NOMO-1 treated with dmso at 0.1 percent for 144 hours (cell line): ENCODE results near the gene PAFAH1B1.
A peak's percentile ranks its signal among the peaks of the same experiment; 100 is the strongest.
"Not testable (repeated sequence)": the region's sequence is repeated elsewhere in the genome, so short reads cannot be mapped to it uniquely, and the experiment has no call there.

Experiments used
- DNase-seq: peaks from one replicate; lab custom pipeline; 2025; ENCODE audit not compliant: unreplicated experiment; lab: John Stamatoyannopoulos, UW

PAFAH1B1 gene

GRCh38 chr17:2593821-2594721 is 617 bp downstream of the PAFAH1B1 start:
- peak; percentile 37 for DNase-seq

GRCh38 chr17:2594722-2595599 is 1.5 kb downstream of the PAFAH1B1 start:
- DNase-seq = no peak

- DNase-seq = no peak
These were observed 2.3 kb downstream of the PAFAH1B1 start for GRCh38 chr17:2595716-2596115.

- DNase-seq = no peak
These were observed 4.7 kb downstream of the PAFAH1B1 start for GRCh38 chr17:2598166-2598565.

- DNase-seq = no peak
These were observed 9.2 kb downstream of the PAFAH1B1 start for GRCh38 chr17:2602597-2603017.

GRCh38 chr17:2608350-2608913 is 15.0 kb downstream of the PAFAH1B1 start:
- DNase-seq = no peak

GRCh38 chr17:2609091-2609490 is 15.6 kb downstream of the PAFAH1B1 start:
- DNase-seq = no peak

GRCh38 chr17:2610195-2611175 is 17.0 kb downstream of the PAFAH1B1 start:
- no peak for DNase-seq

- no peak for DNase-seq
These were observed 18.2 kb downstream of the PAFAH1B1 start for GRCh38 chr17:2611627-2612026.

- DNase-seq = no peak
These were observed 19.2 kb downstream of the PAFAH1B1 start for GRCh38 chr17:2612630-2613029.

- no peak for DNase-seq
These were observed 19.8 kb downstream of the PAFAH1B1 start for GRCh38 chr17:2613089-2613808.

- DNase-seq = no peak
These were observed 22.4 kb downstream of the PAFAH1B1 start for GRCh38 chr17:2615882-2616281.

- DNase-seq = no peak
These were observed 27.8 kb downstream of the PAFAH1B1 start for GRCh38 chr17:2621241-2621640.

GRCh38 chr17:2621951-2622405 is 28.5 kb downstream of the PAFAH1B1 start:
- peak; percentile 14 for DNase-seq

GRCh38 chr17:2622721-2623301 is 29.4 kb downstream of the PAFAH1B1 start:
- not testable (repeated sequence) for DNase-seq

GRCh38 chr17:2624292-2624731 is 30.9 kb downstream of the PAFAH1B1 start:
- peak; percentile 82 for DNase-seq

GRCh38 chr17:2626626-2627219 is 33.3 kb downstream of the PAFAH1B1 start:
- DNase-seq = not testable (repeated sequence)

GRCh38 chr17:2628922-2629321 is 35.5 kb downstream of the PAFAH1B1 start:
- not testable (repeated sequence) for DNase-seq

- no peak for DNase-seq
These were observed 37.8 kb downstream of the PAFAH1B1 start for GRCh38 chr17:2631211-2631610.
